Activated gamma-delta T cell treated with anti-CD3 and anti-CD28 coated beads, Interleukin-2, amount 50 U/mL, for 16 hours (primary cell): ENCODE results near the gene PRKN.

ENCODE experiments used
- DNase-seq: peaks from one replicate; pipeline ENCODE4 v3.0.0-alpha.2; 2020; ENCODE audit warnings: low read depth

The PRKN gene

GRCh38 chr6:161651949-161652348, 1075.6 kb downstream of the PRKN start:
- no peak for DNase-seq

GRCh38 chr6:161649841-161650240, 1077.7 kb downstream of the PRKN start:
- no peak for DNase-seq

- no peak for DNase-seq
Observed at GRCh38 chr6:161649068-161649467, 1078.5 kb downstream of the PRKN start.

GRCh38 chr6:161647234-161647633, 1080.3 kb downstream of the PRKN start:
- no peak for DNase-seq

GRCh38 chr6:161644521-161644920, 1083.0 kb downstream of the PRKN start:
- DNase-seq: no peak

- DNase-seq: no peak
Observed at GRCh38 chr6:161641175-161641574, 1086.4 kb downstream of the PRKN start.

GRCh38 chr6:161639772-161640171, 1087.8 kb downstream of the PRKN start:
- DNase-seq: no peak

- DNase-seq: no peak
Observed at GRCh38 chr6:161637658-161638057, 1089.9 kb downstream of the PRKN start.

GRCh38 chr6:161636882-161637430, 1090.6 kb downstream of the PRKN start:
- no peak for DNase-seq

- no peak for DNase-seq
Observed at GRCh38 chr6:161635975-161636374, 1091.6 kb downstream of the PRKN start.

- no peak for DNase-seq
Observed at GRCh38 chr6:161634916-161635315, 1092.7 kb downstream of the PRKN start.

- no peak for DNase-seq
Observed at GRCh38 chr6:161631676-161632194, 1095.8 kb downstream of the PRKN start.

GRCh38 chr6:161630674-161631073, 1096.9 kb downstream of the PRKN start:
- no peak for DNase-seq

GRCh38 chr6:161626132-161626676, 1101.4 kb downstream of the PRKN start:
- DNase-seq: no peak

- no peak for DNase-seq
Observed at GRCh38 chr6:161624111-161624510, 1103.5 kb downstream of the PRKN start.

- no peak for DNase-seq
Observed at GRCh38 chr6:161622779-161623178, 1104.8 kb downstream of the PRKN start.

- no peak for DNase-seq
Observed at GRCh38 chr6:161618831-161619454, 1108.6 kb downstream of the PRKN start.

GRCh38 chr6:161613711-161614110, 1113.9 kb downstream of the PRKN start:
- DNase-seq: no peak

- DNase-seq: no peak
Observed at GRCh38 chr6:161608771-161609170, 1118.8 kb downstream of the PRKN start.

- no peak for DNase-seq
Observed at GRCh38 chr6:161607696-161608297, 1119.8 kb downstream of the PRKN start.

GRCh38 chr6:161602359-161602758, 1125.2 kb downstream of the PRKN start:
- no peak for DNase-seq

- no peak for DNase-seq
Observed at GRCh38 chr6:161598896-161599295, 1128.7 kb downstream of the PRKN start.

GRCh38 chr6:161596807-161597520, 1130.6 kb downstream of the PRKN start:
- DNase-seq: no peak
